Jurkat, Clone E6-1 (cell line): Measurements from ENCODE around the gene AATF.
A peak's percentile ranks its signal among the peaks of the same experiment; 100 is the strongest.

Experiments
- DNase-seq: peaks from one replicate; pipeline ENCODE4 v3.0.0-alpha.2; 2011; ENCODE audit warnings: low read depth, low spot score
- H3K4me3 ChIP-seq: 2 replicates; pipeline ENCODE4 v1.5.1; 2011; ENCODE audit warnings: mild to moderate bottlenecking, low read length, control low read depth, moderate library complexity

Gene AATF

DNA sequence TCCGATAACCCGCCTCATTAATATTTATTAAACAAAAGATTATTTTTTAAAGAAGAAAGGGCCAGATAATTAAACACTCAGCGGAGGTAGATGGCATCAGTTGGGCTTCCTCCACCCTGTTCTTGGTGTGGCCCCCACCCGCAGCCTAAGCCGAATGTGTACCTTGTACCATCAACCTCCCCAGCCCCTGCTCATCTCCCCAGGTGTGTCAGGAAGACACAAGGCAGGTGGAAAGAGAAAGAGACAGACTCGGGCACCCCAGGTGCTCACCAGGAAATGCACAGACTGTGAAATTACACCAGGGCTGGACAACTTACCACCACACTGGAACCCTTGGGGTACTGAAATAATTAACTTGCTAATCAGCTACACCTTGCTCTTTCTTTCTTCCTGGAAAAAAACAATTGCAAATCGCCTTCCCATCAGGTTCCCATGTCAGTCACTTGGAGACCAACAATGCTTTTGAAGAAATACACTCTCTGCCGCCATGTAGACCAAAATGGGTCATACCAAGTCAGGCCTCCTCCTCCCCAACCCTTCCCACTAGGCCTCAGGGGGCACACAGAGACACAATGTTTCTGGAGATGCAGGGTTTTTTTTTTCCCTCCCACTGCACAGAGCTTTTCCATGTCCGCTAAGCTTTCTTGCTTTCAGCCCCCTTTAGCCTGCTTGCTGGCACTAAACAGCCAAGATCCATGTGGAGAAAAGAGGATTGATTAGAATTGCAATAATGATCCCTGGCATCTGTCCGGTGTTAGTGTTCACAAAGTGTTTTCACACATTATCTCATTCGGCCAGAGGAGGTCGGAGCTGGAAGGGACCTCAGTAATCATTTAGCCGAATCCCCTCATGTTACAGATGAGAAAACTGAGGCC, 20.0 kb upstream of the AATF start:
- no peak for DNase-seq
- no peak overlapping the region for H3K4me3 ChIP-seq

DNA sequence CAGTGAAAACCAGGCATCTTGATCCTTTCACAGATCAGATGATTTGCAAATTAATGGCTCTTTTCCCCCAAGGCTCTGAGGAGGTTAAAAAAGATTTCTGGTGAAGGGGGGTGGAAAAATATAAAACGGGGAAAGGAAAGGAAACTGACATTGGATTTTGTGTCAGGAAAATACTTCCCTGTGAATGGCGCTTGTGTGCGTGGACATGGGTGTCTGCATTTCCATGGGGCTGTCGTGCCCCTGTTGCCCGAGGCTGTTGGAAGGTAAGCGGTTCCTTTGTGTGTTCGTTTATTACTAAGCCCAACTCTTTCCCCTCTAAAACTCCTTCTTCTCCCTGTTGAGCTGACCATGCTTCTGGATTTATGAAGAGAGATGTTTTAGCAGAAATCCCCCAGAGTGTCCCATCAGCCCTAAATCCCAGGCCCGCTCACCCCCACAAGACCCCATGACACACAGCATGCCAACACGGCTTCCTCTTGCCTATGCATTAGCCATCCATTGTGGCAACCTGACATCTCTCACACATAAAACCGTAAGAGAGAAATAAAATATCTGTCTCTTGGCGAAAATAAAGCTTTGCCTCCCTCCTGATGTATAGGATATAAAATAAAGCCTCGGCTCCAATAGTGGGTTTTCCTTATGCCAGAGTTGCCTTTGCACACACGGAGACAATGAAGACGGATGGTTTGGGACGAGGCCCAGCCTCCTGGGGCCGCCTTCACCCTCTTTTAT, 18.7 kb upstream of the AATF start:
- no peak for DNase-seq
- no peak overlapping the region for H3K4me3 ChIP-seq

DNA sequence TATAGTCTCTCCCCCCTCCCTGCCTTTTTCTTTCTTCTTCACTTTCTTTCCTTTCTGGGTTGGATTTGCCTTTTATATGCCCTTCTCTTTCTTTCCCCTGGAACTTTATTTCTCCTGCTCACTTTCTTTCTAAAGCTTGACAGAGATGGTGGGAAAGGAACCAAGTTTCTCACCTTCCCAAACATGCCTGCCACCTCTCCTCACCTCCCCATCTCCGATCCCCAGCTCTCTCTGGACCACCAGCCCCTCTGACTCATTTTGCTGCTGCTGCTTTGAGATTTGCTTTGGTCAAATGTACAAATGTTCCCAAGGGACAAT, 18.2 kb upstream of the AATF start:
- H3K4me3 ChIP-seq = no peak overlapping the region
- DNase-seq = no peak

DNA sequence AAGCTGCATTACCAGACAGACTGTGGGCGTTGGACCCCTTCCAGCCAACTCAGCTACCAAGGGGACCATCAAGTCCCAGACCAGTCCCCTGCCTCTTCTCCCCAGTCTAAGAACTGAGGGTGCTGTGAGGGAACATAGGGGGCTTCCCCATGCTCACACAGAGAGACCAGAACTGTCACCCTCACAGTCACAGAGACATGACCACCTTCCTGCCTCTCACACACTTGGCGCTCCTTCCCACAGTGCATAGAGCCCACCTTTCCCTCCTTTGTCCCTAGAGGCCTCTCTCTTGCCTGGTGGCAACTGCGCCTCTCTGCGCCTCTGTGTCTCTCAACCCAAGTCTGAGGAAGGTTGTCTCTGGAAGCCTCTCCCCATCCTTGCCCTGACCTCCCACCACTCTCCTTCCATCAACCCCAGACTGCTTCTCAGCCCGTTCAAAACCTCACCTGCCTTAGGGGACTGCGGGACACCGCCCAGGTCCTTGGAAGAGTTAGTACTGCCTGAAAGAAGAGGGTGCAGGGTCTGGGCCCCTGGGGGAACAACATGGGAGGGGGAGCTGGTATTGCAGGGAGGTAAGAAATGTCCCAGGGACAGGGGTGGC, 17.6 kb upstream of the AATF start:
- DNase-seq = no peak
- no peak overlapping the region for H3K4me3 ChIP-seq

DNA sequence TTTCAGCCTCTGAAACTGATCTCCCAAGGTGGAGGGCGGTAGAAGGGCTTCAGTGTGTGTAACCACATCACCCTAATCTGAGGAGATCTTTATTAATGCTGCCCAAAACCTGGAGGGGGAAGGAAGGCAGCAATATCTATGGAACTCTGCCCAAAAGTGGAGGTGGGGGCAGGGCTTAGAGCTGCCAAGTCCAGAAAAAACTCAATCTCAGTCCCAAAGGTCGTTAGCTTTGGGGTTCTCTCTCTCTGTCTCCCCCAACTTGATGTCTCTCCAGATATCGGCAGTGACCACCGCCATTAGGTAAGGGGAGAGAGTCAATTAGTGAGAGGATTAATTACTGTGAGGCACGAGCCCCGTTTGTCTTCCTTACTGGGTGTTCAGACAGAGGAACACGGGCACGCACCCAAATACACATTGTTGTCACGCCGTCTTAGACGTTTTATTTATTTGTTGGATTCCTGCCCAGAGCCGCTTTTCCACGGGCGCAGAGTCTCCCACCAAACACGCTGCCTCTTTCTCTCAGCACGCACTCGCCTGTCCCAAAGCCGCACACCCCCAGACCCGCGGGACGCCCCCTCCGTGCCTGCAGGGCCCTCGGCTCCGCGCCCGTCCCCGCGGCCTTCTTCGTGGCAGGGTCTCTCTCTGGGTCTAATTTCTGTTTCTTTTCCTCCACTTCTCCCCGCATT, 16.9 kb upstream of the AATF start:
- no peak overlapping the region for H3K4me3 ChIP-seq
- no peak for DNase-seq

DNA sequence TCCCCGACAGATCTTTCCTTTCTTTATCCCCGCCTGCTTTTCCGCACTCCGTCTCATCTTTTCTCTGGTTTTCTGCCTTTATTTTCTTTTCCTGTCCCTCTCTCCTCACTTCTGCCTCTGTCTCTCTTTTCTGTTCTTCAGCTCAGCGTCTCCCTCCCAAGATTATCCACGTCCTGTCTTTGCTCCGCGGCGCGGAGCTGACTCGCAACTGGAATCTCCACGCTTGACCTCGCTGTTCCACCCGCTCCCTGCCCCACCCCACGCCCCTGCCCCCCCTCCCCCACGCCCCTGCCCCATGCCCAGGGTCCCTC, 16.4 kb upstream of the AATF start:
- H3K4me3 ChIP-seq = no peak overlapping the region
- no peak for DNase-seq

DNA sequence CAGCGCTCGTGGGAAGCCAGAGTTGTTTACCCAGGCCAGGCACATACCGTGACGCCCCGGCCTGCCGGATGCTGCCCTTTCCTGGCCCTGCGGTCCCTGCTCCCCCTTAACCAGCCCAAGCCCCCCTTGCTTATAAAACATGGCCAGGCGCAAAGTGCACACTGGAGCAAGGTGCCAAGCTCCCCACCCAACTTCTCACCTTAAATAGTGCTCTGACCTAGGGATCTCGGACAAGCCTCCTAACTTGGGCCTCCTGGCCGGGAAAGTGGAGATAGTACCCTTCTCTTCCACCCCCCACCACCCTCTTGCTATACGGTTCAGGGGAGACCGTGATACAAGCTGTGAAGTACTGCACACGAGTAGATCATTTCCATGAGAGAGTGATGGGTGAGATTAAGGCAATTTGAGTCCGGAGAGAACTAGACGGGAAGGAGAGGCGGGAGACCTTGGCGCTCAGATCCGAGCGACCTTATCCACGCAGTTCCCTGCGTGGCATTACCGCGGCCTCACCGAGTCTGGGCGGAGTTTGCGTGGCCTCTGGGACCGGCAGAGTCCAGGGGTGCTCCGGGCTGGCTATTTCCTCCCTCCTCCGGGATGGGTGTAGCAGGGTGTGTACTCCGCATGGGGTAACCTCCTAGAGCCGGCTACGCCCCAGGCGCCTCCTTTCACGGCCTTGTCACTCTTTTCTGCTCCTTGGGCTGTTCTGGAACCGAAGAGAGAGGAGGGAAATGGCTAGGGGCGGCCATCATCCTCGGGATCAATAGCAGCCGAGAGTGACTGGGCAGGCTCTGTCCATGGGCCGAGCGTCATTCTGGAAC, 15.9 kb upstream of the AATF start:
- no peak for DNase-seq
- H3K4me3 ChIP-seq = no peak overlapping the region

DNA sequence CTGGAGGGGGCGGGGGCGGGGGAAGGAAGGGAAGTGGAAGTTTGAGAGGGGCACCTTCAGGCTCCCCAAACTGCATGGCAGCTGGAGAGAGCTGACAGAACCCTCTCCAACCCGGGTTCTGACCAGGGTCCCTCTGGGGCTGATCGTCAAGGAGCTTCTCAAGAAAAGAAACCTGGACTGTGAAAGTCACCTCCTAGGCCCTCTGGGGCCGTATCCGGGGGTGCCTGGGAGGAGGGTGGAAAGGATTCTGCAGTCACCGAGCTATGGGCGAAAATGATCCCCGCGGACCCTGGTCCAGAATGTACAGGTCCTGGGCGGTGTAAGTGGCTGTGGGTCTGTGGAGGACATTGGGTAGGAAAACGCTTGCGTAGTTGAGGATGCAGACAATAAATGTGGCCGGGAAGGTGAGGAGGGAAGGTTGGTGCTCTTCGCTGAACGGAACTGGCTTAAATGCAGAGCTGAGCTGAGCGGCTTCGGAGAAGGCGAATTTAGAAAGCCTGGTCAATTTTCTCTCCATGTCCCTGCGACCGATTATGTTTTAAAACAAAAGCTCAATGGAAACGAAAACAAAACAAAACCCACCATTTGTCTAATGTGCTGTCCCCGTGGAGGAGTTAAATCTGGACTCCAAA, 15.1 kb upstream of the AATF start:
- no peak for DNase-seq
- no peak overlapping the region for H3K4me3 ChIP-seq

DNA sequence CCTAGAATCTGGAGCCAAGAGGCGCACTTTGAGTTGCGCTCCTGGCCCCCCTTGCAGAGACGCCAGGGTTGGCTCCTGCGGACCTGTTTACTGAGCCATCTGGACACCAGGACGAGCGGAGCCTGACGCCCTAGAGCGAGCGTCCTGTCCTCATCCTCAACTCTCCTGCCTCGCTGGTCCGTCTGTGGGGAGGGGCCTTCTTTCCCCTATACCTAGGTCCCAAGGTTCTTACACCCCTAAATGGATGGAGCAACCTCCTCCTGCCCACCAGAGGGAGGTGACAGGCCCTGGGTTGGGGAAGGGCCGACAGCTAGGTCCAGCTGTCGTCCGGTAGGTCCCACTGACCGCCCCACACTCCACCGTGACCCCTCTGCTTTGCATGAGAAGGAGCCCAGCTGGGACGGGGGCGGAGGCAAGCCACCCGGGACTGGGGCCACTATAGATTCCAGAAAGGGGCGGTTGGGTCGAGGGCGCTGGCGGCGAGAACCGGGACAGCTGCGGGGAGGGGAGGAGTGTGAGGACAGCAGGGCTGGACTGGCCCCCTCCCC, 14.5 kb upstream of the AATF start:
- H3K4me3 ChIP-seq = no peak overlapping the region
- no peak for DNase-seq

DNA sequence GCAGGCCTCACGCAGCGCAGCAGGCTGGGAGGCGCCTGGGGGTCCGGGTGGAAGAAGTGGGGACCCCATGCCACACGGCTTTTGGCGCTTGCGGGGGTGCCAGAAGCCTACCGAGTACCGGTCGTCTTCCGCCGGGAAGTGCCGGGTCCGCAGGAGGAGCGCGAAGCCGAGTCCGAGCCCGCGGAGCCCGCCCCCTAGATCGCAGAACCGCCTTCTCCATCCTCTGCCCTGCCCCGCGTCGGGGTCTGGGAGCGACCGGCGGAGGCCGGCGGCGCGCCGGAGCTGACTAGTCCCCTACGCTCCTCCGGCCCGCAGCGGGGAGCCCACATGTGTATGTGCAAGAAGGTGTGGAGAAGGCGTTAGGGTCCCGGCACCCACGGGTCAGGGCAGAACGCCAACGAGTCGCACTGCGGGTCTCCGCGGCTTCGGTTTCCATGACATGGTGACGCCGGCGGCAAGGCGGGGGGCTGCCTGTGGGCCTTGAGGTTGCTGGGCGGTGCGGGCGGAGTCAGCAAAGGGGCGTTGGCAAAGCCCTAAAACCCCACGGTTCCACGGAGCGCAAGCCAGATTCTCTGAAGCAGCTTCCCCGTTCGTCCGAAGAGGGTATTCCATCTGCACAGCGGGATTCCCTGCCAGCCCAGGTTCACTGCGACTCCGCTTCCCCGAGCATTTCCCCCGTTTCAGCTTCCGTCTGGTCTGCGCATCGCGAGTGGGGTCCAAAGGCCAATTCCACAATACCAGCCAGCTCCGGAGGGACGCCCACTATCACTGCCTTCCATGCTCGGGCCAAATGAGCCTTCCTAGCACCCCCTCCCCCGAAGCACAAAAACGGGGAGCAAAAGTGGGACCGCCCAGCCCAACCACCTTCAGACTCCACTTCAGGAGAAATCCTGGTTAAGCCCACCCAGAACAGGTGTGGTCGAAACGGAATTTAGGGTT, 13.8 kb upstream of the AATF start:
- no peak for DNase-seq
- no peak overlapping the region for H3K4me3 ChIP-seq

DNA sequence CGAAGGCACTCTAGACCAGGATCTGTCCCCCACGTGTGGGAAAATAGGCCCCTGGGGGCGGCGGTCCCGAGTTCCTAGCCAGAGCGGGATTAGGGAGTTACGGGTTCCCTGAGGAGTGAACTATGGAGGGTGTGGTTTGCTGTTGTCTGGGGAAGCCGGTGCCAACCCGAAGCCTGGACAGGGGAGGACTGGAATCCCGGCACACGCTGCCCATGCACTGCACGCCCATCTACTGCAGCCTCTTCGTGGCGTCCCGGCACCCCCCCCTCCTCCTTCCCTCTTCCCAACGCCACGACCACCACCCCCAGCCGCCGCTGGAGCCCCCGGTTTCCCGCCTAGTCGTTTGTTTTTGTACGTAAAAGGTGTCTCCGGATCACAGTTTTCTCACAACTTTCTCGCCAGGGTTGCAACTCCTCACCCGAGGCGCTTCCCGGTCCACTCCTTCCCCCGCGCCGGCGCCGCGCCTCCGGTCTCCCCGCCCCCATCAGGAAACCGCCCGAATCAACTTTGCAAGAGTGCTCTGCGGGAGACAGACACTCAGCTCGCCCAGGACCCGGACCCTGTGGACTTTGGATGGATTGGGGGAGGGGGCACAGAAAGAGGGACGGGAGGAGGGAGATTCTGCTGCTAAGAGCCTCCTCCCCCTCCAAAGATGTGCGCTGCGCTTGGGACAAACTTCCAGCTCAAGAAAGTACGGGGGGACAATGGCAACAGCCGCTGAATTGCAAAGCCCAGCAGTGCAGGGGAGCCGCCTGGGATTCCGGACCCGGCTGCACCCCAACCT, 12.9 kb upstream of the AATF start:
- DNase-seq = no peak
- peak overlapping the region; percentile 35 for H3K4me3 ChIP-seq

DNA sequence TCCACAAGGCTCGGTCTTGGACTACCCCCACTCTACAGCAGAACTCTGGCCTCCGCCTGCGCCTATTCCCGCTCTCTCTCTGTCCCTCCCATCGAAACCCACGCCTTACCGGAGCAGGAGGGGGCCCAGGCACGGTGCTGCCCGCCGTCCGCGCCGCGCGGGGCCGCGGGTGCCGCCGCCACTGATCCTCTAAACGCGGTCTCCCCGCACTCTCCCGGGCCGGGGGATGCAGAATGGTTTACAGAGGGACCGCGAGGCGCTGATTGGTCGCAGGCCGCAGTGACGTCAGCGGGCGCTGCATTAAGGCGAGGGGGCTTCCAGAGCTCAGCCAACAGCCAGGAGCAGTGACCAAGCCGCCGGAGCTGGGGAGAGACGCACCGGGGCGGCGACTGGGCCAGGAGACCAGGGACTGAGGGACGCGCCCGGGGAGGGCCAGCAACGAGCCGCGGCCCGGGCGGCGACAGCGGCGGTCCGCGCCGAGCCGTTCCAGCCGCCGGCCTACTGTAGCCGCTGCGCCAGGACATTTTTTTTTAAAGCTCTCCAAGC, 12.2 kb upstream of the AATF start:
- H3K4me3 ChIP-seq = peak overlapping the region; percentile 35
- DNase-seq = no peak

DNA sequence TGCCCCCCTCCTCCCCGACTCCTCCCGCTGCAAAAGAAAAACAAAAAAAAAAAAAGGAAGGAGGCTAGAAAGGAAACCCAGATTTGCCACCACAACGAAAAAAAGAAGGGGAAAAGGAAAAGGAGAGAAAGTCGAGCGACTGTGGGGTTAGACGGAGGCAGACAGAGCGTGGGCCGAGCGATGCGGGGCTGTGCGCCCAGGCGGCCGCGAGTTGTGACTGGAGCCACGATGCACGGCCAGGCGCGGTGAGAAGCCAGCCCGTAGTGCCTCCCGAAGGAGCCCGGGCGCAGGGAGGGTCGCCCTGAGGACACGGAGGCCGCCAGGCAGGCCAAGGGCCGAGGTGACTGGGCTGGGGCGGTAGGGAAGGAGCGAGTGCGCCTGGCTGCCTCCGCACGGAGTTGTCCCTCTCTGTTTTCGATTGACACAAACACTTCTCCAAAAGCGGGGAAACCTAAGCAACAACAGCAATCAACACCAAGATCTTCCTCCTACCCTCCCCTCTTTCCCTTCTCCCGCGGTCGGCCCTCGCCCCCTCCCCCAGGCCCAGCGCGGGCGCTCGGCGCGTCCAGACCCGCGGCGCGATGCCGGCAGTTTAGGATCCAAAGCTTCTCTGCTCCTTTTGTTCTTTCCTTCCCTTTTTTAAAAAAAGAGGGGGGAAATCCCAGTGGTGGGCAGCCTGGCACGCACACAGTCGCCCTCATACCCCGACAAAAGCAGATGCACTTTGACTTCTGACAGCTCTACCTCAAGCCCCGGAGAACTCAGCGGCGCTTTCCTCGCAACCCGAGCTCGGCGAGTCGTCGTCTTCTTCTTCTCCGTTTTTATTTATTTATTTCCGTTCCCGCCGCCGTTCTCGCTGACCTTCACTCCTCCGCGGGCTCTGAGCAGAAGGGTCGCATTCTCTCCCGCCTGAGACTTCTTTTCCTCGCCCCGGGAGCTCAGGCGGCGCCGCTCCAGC, 11.5 kb upstream of the AATF start, which contains the start of gene LHX1:
Gene LHX1, plus strand, starts transcription at position 475 of the 958 bp plus-strand sequence. CDS start 723 bp downstream, outside the sequence.
- peak within 1 kb of the TSS; percentile 37 for H3K4me3 ChIP-seq
- no peak for DNase-seq

DNA sequence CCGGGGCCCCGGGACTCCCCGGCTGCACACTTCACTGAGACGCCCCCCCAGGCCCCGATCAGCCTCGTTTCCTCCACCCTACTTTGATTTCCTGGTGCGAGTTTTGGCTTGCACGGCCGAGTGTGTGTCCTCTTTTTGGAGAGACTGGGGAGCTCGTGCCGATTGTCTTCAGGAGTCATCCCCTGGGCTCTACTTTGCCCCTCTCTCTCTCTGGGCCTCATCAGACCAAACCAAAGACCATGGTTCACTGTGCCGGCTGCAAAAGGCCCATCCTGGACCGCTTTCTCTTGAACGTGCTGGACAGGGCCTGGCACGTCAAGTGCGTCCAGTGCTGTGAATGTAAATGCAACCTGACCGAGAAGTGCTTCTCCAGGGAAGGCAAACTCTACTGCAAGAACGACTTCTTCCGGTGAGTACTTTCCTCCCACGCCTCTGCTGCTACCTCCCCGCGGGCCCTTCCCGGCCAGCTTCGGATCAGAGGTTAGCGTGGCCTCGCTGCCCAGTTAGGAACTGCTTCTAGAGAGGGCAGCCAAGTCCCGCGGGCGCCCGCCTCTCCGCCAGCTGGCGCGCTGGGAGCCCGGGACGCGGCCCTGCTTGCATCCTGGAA, 10.7 kb upstream of the AATF start:
- H3K4me3 ChIP-seq = peak overlapping the region; percentile 37

DNA sequence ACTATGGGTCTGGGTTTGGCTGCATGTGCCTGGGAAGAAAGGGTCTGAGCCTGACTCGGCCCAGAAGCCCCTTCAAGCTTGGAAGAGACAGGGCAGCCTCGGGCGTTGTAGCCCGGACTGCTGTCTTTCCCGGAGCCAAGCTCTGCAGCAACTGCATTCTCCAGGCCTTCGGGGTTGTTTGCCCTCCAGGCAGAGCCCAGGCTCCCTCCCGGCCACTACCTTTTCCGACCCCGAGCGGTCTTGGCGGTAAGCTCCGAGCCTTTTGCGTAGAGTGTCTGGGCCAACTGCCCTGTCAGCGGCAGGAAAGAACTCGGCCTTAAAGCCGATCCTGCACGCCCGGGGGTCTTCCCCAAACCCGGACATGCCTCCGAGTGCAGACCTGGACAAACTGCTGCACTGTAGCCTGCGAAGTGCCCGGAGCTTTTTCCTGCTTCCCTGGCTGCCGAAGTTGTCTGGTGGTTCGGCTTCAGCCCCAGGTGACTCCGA, 10.1 kb upstream of the AATF start:
- H3K4me3 ChIP-seq = no peak overlapping the region
- DNase-seq = no peak

More for the DNA sequence above, 10.7 kb upstream of the AATF start:
- no peak for DNase-seq
